Panc1 (cell line): ENCODE measurements around the gene TEX26.

Source experiments
- CTCF ChIP-seq: fragments of 450-650 bp; IDR thresholded peaks from 2 replicates; pipeline ENCODE4 v1.5.1; 2017; ENCODE audit warnings: mild to moderate bottlenecking
- POLR2AphosphoS5 ChIP-seq: IDR thresholded peaks from 2 replicates; pipeline ENCODE4 v1.6.1; 2012; ENCODE audit warnings: mild to moderate bottlenecking, low read depth, low read length, moderate library complexity
- SIN3A ChIP-seq: IDR thresholded peaks from 2 replicates; pipeline ENCODE4 v1.6.1; 2012; ENCODE audit warnings: low read depth, mild to moderate bottlenecking, low read length, moderate library complexity, borderline replicate concordance; ENCODE audit not compliant: insufficient read depth
- TCF7L2 ChIP-seq: IDR thresholded peaks from 2 replicates; pipeline ENCODE4 v1.6.1; 2011; ENCODE audit warnings: mild to moderate bottlenecking, low read depth, low read length, inconsistent platforms
- TF ChIP-seq, protein P1 (sequence below), 2 experiments: IDR thresholded peaks; 2 replicates each; pipeline ENCODE4 v1.6.1; 2011 to 2012; ENCODE audit warnings: low read depth in 2 of 2, control low read depth in 1 of 2, low read length in 1 of 2, mild to moderate bottlenecking in 1 of 2, moderate library complexity in 1 of 2; ENCODE audit not compliant: insufficient read depth in 1 of 2

DNA sequence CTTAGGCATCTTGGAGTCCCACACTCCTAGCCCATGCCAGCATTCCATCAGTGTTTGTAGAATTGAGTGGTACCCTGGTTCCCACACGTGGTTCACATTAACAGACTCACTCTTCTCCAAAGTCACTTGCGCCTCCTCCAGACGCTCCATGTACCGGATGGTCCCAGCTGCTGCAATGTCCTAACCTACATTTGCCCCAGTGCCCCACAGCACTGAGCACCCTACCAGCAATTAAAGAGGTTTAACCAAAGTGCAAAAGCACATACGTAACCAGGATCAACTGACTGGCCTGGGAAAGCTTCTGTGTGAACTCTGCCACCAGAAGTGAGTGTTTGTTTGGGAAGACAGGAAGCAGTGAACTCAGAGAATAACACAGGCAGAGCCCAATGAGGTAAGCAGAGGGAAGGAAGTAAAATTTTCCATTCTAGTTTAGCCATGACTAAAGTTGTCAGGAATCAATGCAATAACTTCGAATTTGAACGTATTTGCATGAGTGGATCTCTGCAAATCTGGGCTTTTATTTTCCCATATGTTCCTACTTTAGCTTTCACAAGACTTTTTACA is 33.7 kb upstream of the TEX26 start:
- TF ChIP-seq CTCF, result no peak
- TF ChIP-seq SIN3A, result no peak
- TF ChIP-seq TCF7L2, result no peak
- TF ChIP-seq, protein P1, sequence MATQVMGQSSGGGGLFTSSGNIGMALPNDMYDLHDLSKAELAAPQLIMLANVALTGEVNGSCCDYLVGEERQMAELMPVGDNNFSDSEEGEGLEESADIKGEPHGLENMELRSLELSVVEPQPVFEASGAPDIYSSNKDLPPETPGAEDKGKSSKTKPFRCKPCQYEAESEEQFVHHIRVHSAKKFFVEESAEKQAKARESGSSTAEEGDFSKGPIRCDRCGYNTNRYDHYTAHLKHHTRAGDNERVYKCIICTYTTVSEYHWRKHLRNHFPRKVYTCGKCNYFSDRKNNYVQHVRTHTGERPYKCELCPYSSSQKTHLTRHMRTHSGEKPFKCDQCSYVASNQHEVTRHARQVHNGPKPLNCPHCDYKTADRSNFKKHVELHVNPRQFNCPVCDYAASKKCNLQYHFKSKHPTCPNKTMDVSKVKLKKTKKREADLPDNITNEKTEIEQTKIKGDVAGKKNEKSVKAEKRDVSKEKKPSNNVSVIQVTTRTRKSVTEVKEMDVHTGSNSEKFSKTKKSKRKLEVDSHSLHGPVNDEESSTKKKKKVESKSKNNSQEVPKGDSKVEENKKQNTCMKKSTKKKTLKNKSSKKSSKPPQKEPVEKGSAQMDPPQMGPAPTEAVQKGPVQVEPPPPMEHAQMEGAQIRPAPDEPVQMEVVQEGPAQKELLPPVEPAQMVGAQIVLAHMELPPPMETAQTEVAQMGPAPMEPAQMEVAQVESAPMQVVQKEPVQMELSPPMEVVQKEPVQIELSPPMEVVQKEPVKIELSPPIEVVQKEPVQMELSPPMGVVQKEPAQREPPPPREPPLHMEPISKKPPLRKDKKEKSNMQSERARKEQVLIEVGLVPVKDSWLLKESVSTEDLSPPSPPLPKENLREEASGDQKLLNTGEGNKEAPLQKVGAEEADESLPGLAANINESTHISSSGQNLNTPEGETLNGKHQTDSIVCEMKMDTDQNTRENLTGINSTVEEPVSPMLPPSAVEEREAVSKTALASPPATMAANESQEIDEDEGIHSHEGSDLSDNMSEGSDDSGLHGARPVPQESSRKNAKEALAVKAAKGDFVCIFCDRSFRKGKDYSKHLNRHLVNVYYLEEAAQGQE (IDR thresholded peaks at IDR 0.05; ENCODE audit: insufficient read depth in 1 of 2, low read depth in 2 of 2, low read length in 1 of 2), result no peak
- no peak for TF ChIP-seq POLR2AphosphoS5
